T-helper 22 cell (primary cell): ENCODE results near the gene CD160.
"Not testable (repeated sequence)": the region's sequence is repeated elsewhere in the genome, so short reads cannot be mapped to it uniquely, and the experiment has no call there.

Source experiments
- DNase-seq: peaks from one replicate; pipeline ENCODE4 v3.0.0-alpha.2; 2020; ENCODE audit warnings: low read depth

CD160 gene

DNA sequence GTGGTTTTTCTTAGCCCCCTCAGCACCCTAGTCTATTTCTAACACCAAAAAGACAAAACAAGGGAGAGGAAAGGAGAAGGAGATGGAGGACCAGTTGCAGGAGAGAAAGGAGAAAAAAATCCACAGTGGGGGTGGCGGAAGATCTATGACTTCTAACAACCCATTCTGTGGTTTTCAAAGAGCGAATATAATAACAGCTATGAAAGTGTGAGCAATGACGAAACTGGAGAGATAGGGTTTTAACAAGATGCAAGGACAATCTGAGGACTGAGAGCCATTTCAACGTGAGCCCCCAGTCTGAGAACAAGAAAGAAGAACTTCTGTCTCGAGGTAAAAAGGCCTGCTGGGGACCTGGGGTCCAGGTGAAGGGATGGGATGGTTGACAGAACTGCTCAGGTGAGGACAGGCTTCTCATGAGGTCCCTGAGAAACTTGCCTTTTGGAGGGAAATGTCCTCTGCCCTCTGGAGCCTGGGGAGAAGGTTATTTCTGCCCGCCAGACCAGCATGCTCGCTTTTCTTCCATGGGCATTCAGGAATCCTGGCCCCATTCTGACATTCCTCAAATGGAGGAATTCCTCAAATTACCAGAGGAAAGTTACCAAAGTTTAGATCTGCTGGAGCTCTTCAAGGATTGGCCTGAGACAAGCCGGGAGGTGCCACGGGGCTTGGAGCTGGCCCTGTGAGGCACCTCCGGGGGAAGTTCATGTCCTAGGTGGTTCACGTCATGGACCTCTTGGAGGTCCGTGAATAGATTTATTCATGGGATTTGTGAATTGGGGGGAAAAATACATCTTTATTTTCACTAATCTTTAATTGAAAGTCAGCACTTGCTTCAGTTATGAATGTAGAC is at the start of gene CD160:
TSS of gene CD160 (plus strand) at position 270 of the 850 bp plus-strand sequence. CDS start 8,829 bp downstream, outside the sequence.
- DNase-seq = no peak

DNA sequence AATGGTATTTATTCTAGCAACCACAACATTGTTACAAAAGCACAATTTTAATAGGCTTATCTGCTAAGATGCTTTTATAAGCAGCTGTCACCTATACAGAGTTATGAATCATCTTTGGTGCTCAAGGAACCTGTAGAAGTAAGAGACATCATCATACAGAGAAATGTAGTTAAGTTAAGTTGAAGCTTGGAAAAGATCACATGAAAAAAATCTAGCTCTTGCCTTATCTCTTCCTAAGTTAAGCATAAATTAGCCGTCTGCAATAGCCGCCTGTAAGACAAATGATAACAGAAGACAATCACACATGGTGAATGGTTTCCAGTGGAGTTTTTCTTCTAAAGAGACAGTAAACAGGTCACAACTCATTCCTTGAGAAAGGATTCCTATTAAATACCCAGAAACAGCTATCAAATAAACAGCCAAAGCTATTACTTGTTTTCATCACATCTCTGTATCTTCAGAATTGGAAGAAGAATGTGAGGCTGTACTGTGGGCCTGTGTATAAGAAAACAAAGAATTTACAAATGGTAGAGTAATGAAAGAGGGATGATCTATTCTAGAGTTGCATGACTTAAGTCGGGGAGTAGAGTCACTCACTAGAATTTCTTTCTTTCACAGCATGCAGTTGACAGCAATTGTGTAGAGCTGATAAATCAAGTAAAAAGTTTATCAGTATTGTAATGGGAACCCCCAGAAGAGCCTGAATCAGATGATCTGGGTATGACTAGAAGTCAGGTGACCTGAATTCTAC is 48.1 kb upstream of the CD160 start:
- DNase-seq = not testable (repeated sequence)

DNA sequence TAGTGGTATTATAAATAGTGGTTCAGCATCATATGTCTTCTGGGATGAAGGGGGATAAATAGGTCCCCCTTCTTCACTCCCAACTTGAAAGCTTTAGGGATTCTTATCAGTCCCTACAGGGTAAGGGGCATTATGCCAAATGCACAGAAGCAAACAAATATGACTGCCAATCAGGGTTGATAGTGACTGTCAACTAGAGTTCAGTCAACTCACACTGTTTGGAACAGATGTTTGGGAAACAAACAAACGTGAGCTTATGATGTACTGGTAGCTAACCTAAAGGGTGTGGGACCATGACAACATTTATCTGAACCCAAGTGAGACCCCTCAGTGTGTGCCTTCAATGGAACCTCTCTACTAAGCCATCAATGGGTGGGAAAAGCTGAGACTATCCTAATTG is 46.1 kb upstream of the CD160 start:
- not testable (repeated sequence) for DNase-seq

DNA sequence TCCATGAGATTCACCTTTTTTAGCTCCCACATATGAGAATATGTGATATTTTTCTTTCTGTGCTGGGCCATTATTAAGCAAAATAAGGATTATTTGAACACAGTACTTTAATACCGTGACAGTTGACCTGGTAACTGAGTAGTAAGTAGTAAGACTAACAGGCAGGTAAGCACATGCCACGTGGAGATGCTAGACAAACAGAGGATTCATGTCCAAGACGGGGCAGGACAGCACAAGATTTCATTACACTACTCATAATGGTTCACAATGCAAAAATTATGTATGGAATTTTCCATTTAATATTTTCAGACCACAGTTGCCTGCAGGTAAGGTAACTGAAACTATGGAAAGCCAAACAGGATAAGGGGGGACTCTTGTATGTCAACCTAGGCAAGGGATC is 34.4 kb upstream of the CD160 start:
- not testable (repeated sequence) for DNase-seq

GRCh38 chr1:145686078-145686477 is 33.2 kb upstream of the CD160 start:
- not testable (repeated sequence) for DNase-seq

GRCh38 chr1:145688328-145688727 is 31.0 kb upstream of the CD160 start:
- DNase-seq = no peak

DNA sequence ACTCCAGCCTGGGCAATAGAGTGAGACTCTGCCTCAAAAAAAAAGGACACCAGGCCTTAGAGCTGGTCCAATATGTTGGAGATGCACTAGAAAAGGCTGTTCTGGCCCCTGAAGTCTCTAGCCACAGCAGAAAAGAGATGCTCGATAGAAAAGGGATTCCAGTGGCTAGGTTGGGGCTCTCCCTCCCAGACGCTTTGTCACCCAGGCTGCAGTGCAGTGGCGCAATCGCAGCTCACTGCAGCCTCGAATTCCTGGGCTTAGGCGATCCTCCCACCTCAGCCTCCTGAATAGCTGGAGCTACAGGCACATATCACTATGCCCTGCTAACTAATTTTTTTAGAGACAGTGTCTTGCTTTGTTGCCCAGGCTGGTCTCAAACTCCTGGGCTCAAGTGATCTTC is 30.4 kb upstream of the CD160 start:
- DNase-seq = no peak

GRCh38 chr1:145689922-145690321 is 29.4 kb upstream of the CD160 start:
- DNase-seq = no peak

GRCh38 chr1:145690587-145691558 is 28.4 kb upstream of the CD160 start:
- DNase-seq = no peak

- no peak for DNase-seq
These were observed 26.4 kb upstream of the CD160 start for GRCh38 chr1:145692785-145693443.

GRCh38 chr1:145695821-145696629 is 23.3 kb upstream of the CD160 start:
- DNase-seq = no peak

GRCh38 chr1:145696630-145696960 is 22.7 kb upstream of the CD160 start:
- no peak for DNase-seq

GRCh38 chr1:145701306-145701862 is 17.9 kb upstream of the CD160 start:
- DNase-seq = no peak

DNA sequence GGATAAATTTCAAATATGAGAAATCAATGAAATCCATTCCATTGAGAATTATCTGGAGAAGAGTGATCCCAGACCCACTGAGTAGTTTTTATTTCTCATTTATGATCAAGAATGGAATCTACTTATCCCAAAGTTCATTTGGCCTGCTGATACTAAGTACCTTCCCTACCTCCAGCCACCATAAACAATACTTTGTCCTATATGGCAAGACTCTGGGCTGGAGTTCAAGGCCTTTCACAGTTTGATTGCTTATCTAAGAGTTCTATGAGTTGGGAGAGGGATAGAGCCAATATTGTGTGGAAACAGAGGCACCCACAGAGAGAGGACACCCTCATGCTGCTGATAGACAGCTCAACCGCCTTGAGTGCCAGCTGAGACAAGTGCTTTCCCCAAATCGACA is 17.2 kb upstream of the CD160 start:
- no peak for DNase-seq

- DNase-seq = no peak
These were observed 16.5 kb upstream of the CD160 start for GRCh38 chr1:145702826-145703225.

GRCh38 chr1:145705622-145706021 is 13.7 kb upstream of the CD160 start:
- DNase-seq = no peak

DNA sequence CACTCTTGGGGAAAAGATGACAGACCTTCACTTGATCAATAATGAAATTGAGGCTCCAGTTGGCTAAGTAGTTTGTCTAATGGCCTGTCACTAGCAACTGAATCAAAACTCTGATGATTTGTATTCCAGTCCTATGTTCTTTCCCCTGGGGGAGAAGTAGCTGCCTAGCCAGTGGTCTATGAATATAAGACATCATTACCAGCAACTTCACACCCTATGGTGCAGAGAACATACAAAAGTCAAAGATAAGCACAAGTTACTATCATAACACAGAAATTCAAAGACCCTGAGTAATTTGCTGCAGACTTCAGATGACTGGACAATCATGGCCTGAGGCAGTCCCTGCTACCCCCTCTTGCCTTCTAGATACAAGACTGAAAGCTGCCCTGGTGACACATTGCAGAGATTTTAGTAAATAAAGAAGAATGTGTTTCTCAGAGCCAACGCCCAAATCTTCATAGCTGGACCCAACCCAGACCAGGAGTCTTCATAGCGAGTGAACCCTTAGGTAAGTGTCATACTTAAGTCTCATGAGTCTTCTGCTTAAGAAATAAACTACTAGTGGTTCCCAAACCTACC is 13.1 kb upstream of the CD160 start:
- no peak for DNase-seq

GRCh38 chr1:145707183-145707867 is 12.0 kb upstream of the CD160 start, which contains the start of gene PDZK1:
PDZK1 (minus strand) TSS chr1:145707368; CDS start chr1:145688021, 19,347 bp downstream.
- no peak for DNase-seq

- DNase-seq = no peak
These were observed 11.2 kb upstream of the CD160 start for GRCh38 chr1:145708063-145708462.
